BJ (cell line): Measurements from ENCODE around the gene CDH23. TPM values are rescaled to one million over a fixed set of nuclear protein-coding genes. Genes with fewer than 3 reads are reported as not detected.

ENCODE experiments used
- CTCF ChIA-PET: fragments of 350-600 bp; formaldehyde crosslinking; extraction: SDS; loops from one replicate; lab custom pipeline; 2021; ENCODE audit warnings: antibody characterized with exemption, inconsistent platforms; lab: Yijun Ruan, JAX
- POLR2A ChIA-PET: fragments of 300-600 bp; sonication (Branson Sonifier 250); formaldehyde crosslinking; extraction: SDS; loops from one replicate; lab custom pipeline; 2021; ENCODE audit warnings: antibody characterized with exemption; lab: Charles Lee
- DNase-seq: peaks from one replicate; pipeline ENCODE4 v3.0.0-alpha.2; 2011; ENCODE audit warnings: low read depth
- H3K27me3 ChIP-seq: 2 replicates; pipeline ENCODE4 v1.6.0; 2011; ENCODE audit warnings: low read length; ENCODE audit not compliant: control insufficient read depth, insufficient read depth
- H3K36me3 ChIP-seq: 2 replicates; pipeline ENCODE4 v1.5.1; 2011; ENCODE audit warnings: low read length; ENCODE audit not compliant: control insufficient read depth, insufficient read depth
- H3K4me3 ChIP-seq: 2 replicates; pipeline ENCODE4 v1.5.1; 2011; ENCODE audit warnings: low read depth, mild to moderate bottlenecking, control low read depth, low read length
- polyA plus RNA-seq: library from polyadenylated mRNA; depleted of rRNA; stranded (reverse); fragments of >200 nt; gene quantifications from 2 replicates; pipeline ENCODE4 v1.2.3, GENCODE V29; 2011
- TF ChIP-seq, protein P1 (sequence below): IDR thresholded peaks from 2 replicates; pipeline ENCODE4 v1.5.1; 2011; ENCODE audit warnings: low read depth, mild to moderate bottlenecking, control low read depth, inconsistent platforms, low read length, moderate library complexity; ENCODE audit not compliant: insufficient read depth

CDH23 gene
- polyA plus RNA-seq, 1 experiment, result 0.05 TPM

DNA sequence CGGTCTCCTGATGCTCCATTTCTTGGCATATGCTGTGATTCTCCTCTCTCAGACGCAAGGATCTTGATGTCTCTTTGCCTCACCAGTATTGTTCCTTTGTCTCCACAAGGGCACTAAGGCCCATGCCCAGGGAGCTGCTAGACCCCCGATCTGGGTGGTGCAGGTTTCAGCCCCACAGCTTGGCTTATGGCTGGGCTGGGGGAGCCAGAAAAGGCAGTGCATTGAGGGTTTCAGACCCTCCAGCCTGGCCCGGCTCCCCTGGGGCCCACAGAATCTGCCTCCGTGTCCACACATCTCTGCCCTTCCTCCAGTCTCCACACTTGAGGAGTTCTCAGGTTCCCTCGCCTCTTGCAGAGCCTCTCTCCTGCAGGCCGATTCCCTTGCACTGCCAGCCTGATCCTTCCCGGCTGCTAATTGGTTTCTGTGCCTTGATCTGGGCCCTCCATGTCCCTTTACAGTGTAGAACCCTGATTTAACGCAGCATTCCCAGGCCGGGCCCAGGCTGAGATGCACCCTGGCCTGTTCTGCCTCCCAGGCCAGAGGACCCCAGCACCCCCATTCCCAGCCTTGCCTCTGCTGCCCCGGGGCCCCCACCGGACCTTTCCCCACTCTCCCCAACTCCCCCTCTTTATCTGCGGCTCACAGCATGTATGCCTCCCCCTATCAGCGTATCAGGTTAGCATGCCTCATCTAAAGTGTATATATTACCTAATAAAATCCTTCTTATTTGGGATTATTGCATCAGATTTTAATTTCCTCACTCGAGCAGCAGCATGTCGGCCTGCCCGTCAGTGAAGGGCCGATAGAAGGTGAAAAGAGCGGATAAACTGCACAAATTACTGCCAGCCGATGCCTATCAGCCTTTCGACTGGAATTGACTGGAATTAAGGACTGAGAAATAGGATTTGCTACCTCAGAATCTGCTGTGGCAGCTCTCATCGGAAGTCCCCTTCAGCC is 177.1 kb downstream of the CDH23 start:
- no peak for DNase-seq
- ChIA-PET POLR2A (no interaction called here), CTCF (interaction anchor here (0.6 to 1.1 kb wide), 2 partner anchors 9 to 257 kb away, joined by 3 read pairs; no protein-coding TSS in a partner anchor)
- 0 out of 2 replicates have a peak, but pooled peaks cover 6% of the 10 kb centered on the region for H3K27me3 ChIP-seq
- no peaks in the 10 kb centered on the region for H3K36me3 ChIP-seq
- TF ChIP-seq, protein P1, sequence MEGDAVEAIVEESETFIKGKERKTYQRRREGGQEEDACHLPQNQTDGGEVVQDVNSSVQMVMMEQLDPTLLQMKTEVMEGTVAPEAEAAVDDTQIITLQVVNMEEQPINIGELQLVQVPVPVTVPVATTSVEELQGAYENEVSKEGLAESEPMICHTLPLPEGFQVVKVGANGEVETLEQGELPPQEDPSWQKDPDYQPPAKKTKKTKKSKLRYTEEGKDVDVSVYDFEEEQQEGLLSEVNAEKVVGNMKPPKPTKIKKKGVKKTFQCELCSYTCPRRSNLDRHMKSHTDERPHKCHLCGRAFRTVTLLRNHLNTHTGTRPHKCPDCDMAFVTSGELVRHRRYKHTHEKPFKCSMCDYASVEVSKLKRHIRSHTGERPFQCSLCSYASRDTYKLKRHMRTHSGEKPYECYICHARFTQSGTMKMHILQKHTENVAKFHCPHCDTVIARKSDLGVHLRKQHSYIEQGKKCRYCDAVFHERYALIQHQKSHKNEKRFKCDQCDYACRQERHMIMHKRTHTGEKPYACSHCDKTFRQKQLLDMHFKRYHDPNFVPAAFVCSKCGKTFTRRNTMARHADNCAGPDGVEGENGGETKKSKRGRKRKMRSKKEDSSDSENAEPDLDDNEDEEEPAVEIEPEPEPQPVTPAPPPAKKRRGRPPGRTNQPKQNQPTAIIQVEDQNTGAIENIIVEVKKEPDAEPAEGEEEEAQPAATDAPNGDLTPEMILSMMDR, result no peak
- H3K4me3 ChIP-seq, result no peak overlapping the region

DNA sequence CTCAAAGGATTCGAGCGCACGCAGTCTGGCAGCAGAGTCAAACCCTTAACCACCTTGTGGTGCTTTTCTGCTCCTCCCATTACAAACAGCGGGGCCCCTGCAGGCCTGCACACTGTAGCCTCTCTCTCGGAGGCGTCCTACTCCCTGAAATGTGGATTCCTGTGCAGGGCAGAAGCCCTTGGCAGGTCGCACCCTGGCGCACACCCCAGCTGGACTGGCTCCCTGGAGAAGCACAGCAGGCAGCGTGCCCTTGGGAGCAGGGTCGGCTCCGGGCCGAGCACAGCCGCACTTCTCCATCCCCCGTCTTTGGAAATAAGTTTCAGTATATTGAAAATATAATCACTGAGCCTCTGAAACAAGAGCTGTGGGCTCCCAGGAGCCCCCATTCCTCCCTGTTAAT is 178.7 kb downstream of the CDH23 start:
- ChIA-PET POLR2A (no interaction called here), CTCF (no interaction called here)
- TF ChIP-seq, protein P1, result no peak
- no peak for DNase-seq
- Histone ChIP-seq H3K4me3 (no peak overlapping the region), H3K36me3 (no peaks in the 10 kb centered on the region), H3K27me3 (0 out of 2 replicates have a peak, but pooled peaks cover 6% of the 10 kb centered on the region)

DNA sequence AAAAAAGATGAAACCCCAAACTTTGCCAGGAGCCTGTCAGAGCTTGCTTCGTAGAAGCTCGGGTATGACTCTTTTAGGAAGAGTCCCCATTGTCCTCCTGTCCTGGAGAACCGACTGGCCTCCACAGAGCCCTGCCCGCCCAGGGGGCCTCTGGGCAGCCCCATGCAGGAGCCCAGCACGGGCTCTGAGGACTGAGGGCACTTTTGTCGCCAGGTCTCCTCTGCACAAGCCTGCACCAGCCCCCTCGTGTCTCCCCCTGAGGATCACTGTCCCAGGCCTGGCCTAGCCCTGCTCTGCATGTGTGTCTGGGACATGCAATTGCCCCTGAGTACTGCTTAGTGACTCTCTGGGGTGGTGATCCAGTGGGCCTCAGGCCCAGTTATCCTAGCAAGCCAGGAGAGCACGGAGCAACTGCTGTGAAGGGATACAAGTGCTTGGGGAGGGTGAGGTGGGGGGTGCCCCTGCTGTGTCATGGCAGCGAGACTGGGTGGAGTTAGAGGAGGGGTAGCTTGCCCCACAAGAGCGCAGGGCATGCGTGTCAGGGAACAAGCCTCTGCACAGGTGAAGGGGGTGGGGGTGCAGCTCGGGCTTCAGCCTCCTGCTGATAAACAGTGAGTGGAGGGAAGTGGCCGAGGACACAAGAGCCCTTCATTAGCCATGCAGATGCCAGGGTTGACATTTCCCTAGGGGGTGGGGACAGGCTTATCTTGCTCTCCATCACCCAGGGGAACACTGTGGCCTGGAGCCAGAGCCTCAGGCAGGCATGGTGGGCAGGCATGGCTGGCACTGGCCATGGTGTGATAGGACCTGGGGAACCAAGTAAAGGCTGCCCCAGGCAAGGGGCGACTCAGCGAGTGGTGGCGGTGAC is 179.4 kb downstream of the CDH23 start:
- ChIA-PET CTCF (interaction anchor here (0.6 kb wide), 1 partner anchor 188 kb away, joined by 3 read pairs; no protein-coding TSS in a partner anchor), POLR2A (no interaction called here)
- Histone ChIP-seq H3K36me3 (no peaks in the 10 kb centered on the region), H3K27me3 (0 out of 2 replicates have a peak, but pooled peaks cover 2% of the 10 kb centered on the region), H3K4me3 (no peak overlapping the region)
- DNase-seq, result no peak
- TF ChIP-seq, protein P1, result no peak

DNA sequence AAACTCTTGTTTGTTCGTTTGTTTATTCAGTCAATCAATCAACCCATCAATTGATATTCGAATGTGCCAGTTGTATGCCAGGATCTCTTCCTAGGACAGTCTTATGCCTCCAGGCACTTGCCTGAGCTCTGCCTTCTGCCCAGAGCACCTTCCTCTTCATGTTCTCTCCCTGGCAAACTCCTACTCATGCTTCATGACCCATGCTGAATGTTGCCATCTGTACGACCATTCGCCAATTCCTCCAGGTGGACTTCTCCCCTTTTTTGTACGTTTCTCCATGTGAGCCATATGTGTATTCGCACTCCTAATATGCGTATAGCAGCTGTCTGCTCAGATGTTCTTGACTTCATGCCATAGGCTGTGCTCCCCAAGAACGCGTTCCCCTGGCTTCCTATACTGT is 180.1 kb downstream of the CDH23 start:
- POLR2A ChIA-PET, result no interaction called here
- no peak for DNase-seq
- 0 out of 2 replicates have a peak, but pooled peaks cover 2% of the 10 kb centered on the region for H3K27me3 ChIP-seq

More for the DNA sequence above, 180.1 kb downstream of the CDH23 start:
- TF ChIP-seq, protein P1, result no peak
- CTCF ChIA-PET, result interaction anchor here (0.6 kb wide), 1 partner anchor 188 kb away, joined by 3 read pairs; no protein-coding TSS in a partner anchor
- no peaks in the 10 kb centered on the region for H3K36me3 ChIP-seq
- no peak overlapping the region for H3K4me3 ChIP-seq
